CD14-positive monocyte (primary cell): Measurements from ENCODE around the gene VTI1A. TPM values are rescaled to one million over a fixed set of nuclear protein-coding genes. Genes with fewer than 3 reads are reported as not detected.

Experiments used
- DNase-seq, 3 donors: peaks; one replicate each; pipeline ENCODE4 v3.0.0-alpha.2; 2011 to 2022
- H2AFZ ChIP-seq: 2 replicates; pipeline ENCODE4 v1.6.0; 2012; ENCODE audit warnings: mild to moderate bottlenecking, low read depth, low read length, inconsistent platforms; ENCODE audit not compliant: insufficient read depth, poor library complexity, severe bottlenecking
- H3K27ac ChIP-seq, 2 donors: 1 replicate in 1 of 2; 2 replicates in 1 of 2; pipeline ENCODE4 v1.5.1; 2012 to 2013; ENCODE audit warnings: low read length in 2 of 2, control low read depth in 1 of 2, inconsistent platforms in 1 of 2, low read depth in 1 of 2, mild to moderate bottlenecking in 1 of 2
- H3K27me3 ChIP-seq, 2 donors: one replicate each; pipeline versions ENCODE4 v1.6.0 to v1.6.1; 2011 to 2013; ENCODE audit warnings: low read length in 2 of 2; ENCODE audit not compliant: control insufficient read depth in 2 of 2, insufficient read depth in 2 of 2
- H3K36me3 ChIP-seq, 2 donors: replicated peaks in 1 of 2; 1 replicate in 1 of 2; 2 replicates in 1 of 2; pipeline versions ENCODE4 v1.5.1 to v1.6.1; 2012 to 2013; ENCODE audit warnings: low read length in 2 of 2, control low read depth in 1 of 2, inconsistent platforms in 1 of 2, mild to moderate bottlenecking in 1 of 2; ENCODE audit not compliant: insufficient read depth in 2 of 2, control insufficient read depth in 1 of 2
- H3K4me1 ChIP-seq, 2 donors: 1 replicate in 1 of 2; 2 replicates in 1 of 2; pipeline versions ENCODE4 v1.5.1 to v1.6.1; 2012 to 2013; ENCODE audit warnings: low read length in 2 of 2, control low read depth in 1 of 2, inconsistent platforms in 1 of 2, mild to moderate bottlenecking in 1 of 2, moderate library complexity in 1 of 2; ENCODE audit not compliant: insufficient read depth in 2 of 2, control insufficient read depth in 1 of 2
- H3K4me2 ChIP-seq: replicated peaks from 2 replicates; pipeline ENCODE3; 2012; ENCODE audit warnings: low read length, moderate library complexity, mild to moderate bottlenecking; ENCODE audit not compliant: poor library complexity, severe bottlenecking; ENCODE audit errors: extremely low read depth
- H3K4me3 ChIP-seq, 3 experiments: fragments of 200-600 bp in 1 of 3; sonication (generic) in 1 of 3; replicated peaks in 1 of 3; 1 replicate in 2 of 3; 2 replicates in 1 of 3; pipeline ENCODE4 v1.5.1; 2011 to 2013; ENCODE audit warnings: low read length in 3 of 3, mild to moderate bottlenecking in 3 of 3, control low read depth in 2 of 3, low read depth in 2 of 3, inconsistent platforms in 1 of 3, moderate library complexity in 1 of 3
- H3K79me2 ChIP-seq: 2 replicates; pipeline ENCODE4 v1.6.0; 2012; ENCODE audit warnings: mild to moderate bottlenecking, control low read depth, inconsistent platforms, low read length, moderate library complexity; ENCODE audit not compliant: insufficient read depth
- H3K9ac ChIP-seq: 2 replicates; pipeline ENCODE4 v1.6.0; 2017; ENCODE audit warnings: low read length, mild to moderate bottlenecking; ENCODE audit not compliant: insufficient read depth, poor library complexity, severe bottlenecking
- H3K9me3 ChIP-seq, 2 donors: replicated peaks in 1 of 2; 1 replicate in 1 of 2; 2 replicates in 1 of 2; pipeline versions ENCODE4 v1.5.1 to v1.6.1; 2012 to 2013; ENCODE audit warnings: low read length in 2 of 2, control low read depth in 1 of 2; ENCODE audit not compliant: control insufficient read depth in 1 of 2, insufficient read depth in 1 of 2
- H4K20me1 ChIP-seq: 2 replicates; pipeline ENCODE4 v1.6.0; 2012; ENCODE audit warnings: mild to moderate bottlenecking, low read length, control low read depth, moderate library complexity; ENCODE audit not compliant: insufficient read depth
- H3K27ac Mint-ChIP-seq, 7 donors: one replicate each; pipeline ENCODE4 v1.8.0; 2020; ENCODE audit warnings: mild to moderate bottlenecking in 7 of 7, mixed read lengths in 7 of 7, moderate library complexity in 6 of 7, inconsistent platforms in 2 of 7
- H3K27me3 Mint-ChIP-seq, 3 donors: one replicate each; pipeline ENCODE4 v1.8.0; 2021 to 2022; ENCODE audit warnings: low read depth in 3 of 3, mild to moderate bottlenecking in 3 of 3, mixed read lengths in 3 of 3, moderate library complexity in 3 of 3, inconsistent platforms in 1 of 3
- H3K36me3 Mint-ChIP-seq, 2 donors: one replicate each; pipeline ENCODE4 v1.8.0; 2020; ENCODE audit warnings: mixed read lengths in 2 of 2, inconsistent platforms in 1 of 2, mild to moderate bottlenecking in 1 of 2
- H3K4me1 Mint-ChIP-seq: one replicate; pipeline ENCODE4 v1.8.0; 2020; ENCODE audit warnings: mild to moderate bottlenecking, mixed read lengths
- H3K4me3 Mint-ChIP-seq, 2 donors: one replicate each; pipeline ENCODE4 v1.8.0; 2020; ENCODE audit warnings: mild to moderate bottlenecking in 2 of 2, mixed read lengths in 2 of 2, moderate library complexity in 1 of 2
- H3K9me3 Mint-ChIP-seq, 7 donors: one replicate each; pipeline ENCODE4 v1.8.0; 2020 to 2022; ENCODE audit warnings: mixed read lengths in 7 of 7, mild to moderate bottlenecking in 6 of 7, moderate library complexity in 6 of 7, inconsistent platforms in 2 of 7
- CTCF ChIP-seq: fragments of 200-600 bp; IDR thresholded peaks from one replicate; pipeline ENCODE4 v1.8.0; 2022; ENCODE audit warnings: antibody characterized with exemption, mild to moderate bottlenecking
- WGBS: methylation state at CpG from one replicate; pipeline ENCODE4 v1.1.5; 2013; ENCODE audit warnings: missing lambda C conversion rate; ENCODE audit not compliant: insufficient coverage; 5-methylcytosine and 5-hydroxymethylcytosine counted together
- intact Hi-C, 2 donors: fragments of 100-400 bp; cut with micrococcal nuclease; formaldehyde crosslinking; loops; one replicate each; pipeline versions ENCODE4 v1.15.0 to v1.15.1; 2023
- polyA plus RNA-seq, 3 donors: library from polyadenylated mRNA; depleted of rRNA in 1 of 3; unstranded in 2 of 3; stranded (reverse) in 1 of 3; fragments of 300-500 nt in 2 of 3; fragments of >200 nt in 1 of 3; fragmentation: Illumina TruSeq in 2 of 3; gene quantifications; 1 replicate in 2 of 3; 2 replicates in 1 of 3; pipeline ENCODE4 v1.2.3, GENCODE V29; 2012 to 2021

VTI1A gene
- polyA plus RNA-seq, 3 donors, result 23.6 to 25.4 (median 24.1) TPM

DNA sequence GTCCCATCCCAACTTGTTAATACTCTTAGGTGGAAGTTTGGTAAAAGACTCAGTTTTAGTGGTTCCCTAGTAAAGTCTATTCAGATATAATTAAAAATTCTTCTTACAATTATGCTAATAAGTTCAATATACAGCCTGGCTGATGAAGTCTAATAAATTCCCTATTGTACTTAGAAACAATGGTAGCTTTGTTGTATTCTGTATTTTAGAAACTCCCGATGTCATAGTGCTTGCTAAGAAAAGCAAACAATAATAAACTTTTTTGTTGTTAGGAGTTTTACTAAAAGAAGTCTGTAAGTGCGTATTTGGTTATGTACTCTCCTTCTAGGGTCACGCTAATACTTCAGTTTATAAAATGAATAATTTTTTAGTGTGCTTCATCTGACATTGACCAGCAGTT is 206.8 kb downstream of the VTI1A start:
- no peaks in the 10 kb centered on the region for H3K27me3 ChIP-seq
- H3K9ac ChIP-seq, result no peak overlapping the region
- Mint-ChIP-seq H3K4me3 (no peak overlapping the region), H3K27me3 (no peaks in the 10 kb centered on the region), H3K27ac (no peak overlapping the region), H3K4me1 (no peaks in the 10 kb centered on the region), H3K36me3 (peaks cover 15 to 22% of the 10 kb centered on the region in 2 donors), H3K9me3 (peaks cover 0 to 1% (median 0%) of the 10 kb centered on the region in 7 donors)
- H3K9me3 ChIP-seq, result no peaks in the 10 kb centered on the region
- H3K4me3 ChIP-seq, result no peak overlapping the region
- no peaks in the 10 kb centered on the region for H4K20me1 ChIP-seq
- no peak for DNase-seq
- H3K36me3 ChIP-seq, result no peaks in the 10 kb centered on the region
- no peak for TF ChIP-seq CTCF
- intact Hi-C loops, result no loop called here
- H3K4me1 ChIP-seq, result no peaks in the 10 kb centered on the region
- H3K27ac ChIP-seq, result no peak overlapping the region
- no CpG with 5 or more reads among the region's 3 CpGs for WGBS
- no peaks in the 10 kb centered on the region for H3K79me2 ChIP-seq
- H3K4me2 ChIP-seq, result no peak overlapping the region
- H2AFZ ChIP-seq, result no peak overlapping the region

DNA sequence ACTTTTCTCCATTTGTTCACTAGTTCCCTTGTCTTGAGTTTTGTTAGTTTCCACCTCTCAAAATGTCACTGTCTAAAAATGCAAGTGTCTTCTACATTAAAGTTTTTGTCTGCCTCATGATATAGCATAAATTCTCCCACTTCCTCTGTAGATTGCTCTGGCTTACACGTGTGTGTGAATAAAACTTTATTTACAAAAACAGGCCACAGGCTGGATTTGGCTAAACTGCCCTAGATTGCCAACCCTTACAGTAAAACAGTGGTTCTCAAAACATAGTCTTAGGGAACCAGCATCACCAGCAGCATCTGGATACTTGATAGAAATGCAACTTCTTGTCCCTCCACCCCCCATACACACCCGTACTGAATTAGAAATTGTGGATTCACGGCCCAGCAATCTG is 207.8 kb downstream of the VTI1A start:
- no peaks in the 10 kb centered on the region for H4K20me1 ChIP-seq
- no peak overlapping the region for H2AFZ ChIP-seq
- H3K4me3 ChIP-seq, result no peak overlapping the region
- no peak overlapping the region for H3K4me2 ChIP-seq
- no peak overlapping the region for H3K27ac Mint-ChIP-seq
- no peaks in the 10 kb centered on the region for H3K27me3 Mint-ChIP-seq
- H3K9me3 ChIP-seq, result no peaks in the 10 kb centered on the region
- no CpG with 5 or more reads among the region's 3 CpGs for WGBS
- H3K27ac ChIP-seq, result no peak overlapping the region
- no peaks in the 10 kb centered on the region for H3K27me3 ChIP-seq
- no peak overlapping the region for H3K9ac ChIP-seq
- H3K4me3 Mint-ChIP-seq, result no peak overlapping the region
- no peaks in the 10 kb centered on the region for H3K79me2 ChIP-seq
- DNase-seq, result no peak
- H3K4me1 ChIP-seq, result no peaks in the 10 kb centered on the region
- peaks cover 15 to 22% of the 10 kb centered on the region in 2 donors for H3K36me3 Mint-ChIP-seq
- intact Hi-C loops, result no loop called here
- TF ChIP-seq CTCF, result no peak
- H3K36me3 ChIP-seq, result no peaks in the 10 kb centered on the region
- peaks cover 0 to 1% (median 0%) of the 10 kb centered on the region in 7 donors for H3K9me3 Mint-ChIP-seq
- no peaks in the 10 kb centered on the region for H3K4me1 Mint-ChIP-seq
